Bronchial epithelial cell (primary cell): Measurements from ENCODE around the gene CXCL3. TPM values are rescaled to one million over a fixed set of nuclear protein-coding genes. Genes with fewer than 3 reads are reported as not detected.

Experiments used
- DNase-seq: peaks from one replicate; pipeline ENCODE4 v3.0.0-alpha.2; 2010; ENCODE audit warnings: low read depth
- FAIRE-seq: peaks from 2 replicates; lab custom pipeline; 2011; peaks lifted over from hg19 to GRCh38; lab: Jason Lieb, UNC
- H3K27me3 ChIP-seq: 2 replicates; pipeline ENCODE4 v1.5.1; 2011; ENCODE audit warnings: low read length; ENCODE audit not compliant: control insufficient read depth, insufficient read depth
- H3K36me3 ChIP-seq: 2 replicates; pipeline ENCODE4 v1.5.1; 2011; ENCODE audit warnings: low read length; ENCODE audit not compliant: control insufficient read depth, insufficient read depth
- H3K4me3 ChIP-seq: 2 replicates; pipeline ENCODE4 v1.5.1; 2011; ENCODE audit warnings: mild to moderate bottlenecking, low read depth, low read length, control low read depth
- total RNA-seq: library from RNA; depleted of rRNA; stranded (reverse); fragments of >200 nt; gene quantifications from 2 replicates; pipeline ENCODE4 v1.2.1, GENCODE V29; 2014
- TF ChIP-seq, protein P1 (sequence below): IDR thresholded peaks from 2 replicates; pipeline ENCODE4 v1.5.1; 2011; ENCODE audit warnings: mild to moderate bottlenecking, moderate library complexity, low read length, control low read depth, inconsistent platforms; ENCODE audit not compliant: insufficient read depth, severe bottlenecking

CXCL3 gene
- total RNA-seq, 1 donor from 2014 or later: 0.26 TPM

DNA sequence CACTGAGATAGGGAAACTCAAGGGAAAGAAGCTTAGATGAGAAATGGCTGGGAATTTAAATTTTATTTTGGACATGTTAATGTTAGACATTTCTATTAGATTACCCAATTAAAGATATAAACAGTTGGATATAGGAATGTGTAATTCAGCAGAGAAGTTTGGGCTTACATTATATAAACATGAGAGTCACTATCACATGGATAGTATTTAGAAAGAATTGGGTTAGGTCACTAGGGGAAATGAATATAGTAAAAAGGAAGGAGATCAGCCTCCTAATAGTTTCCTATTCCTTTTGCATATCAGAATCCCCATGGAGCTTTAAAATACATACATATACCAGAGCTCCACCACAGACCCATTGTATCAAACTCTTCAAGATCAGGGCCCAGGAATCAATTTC, 20.4 kb downstream of the CXCL3 start:
- Histone ChIP-seq H3K36me3 (no peaks in the 10 kb centered on the region), H3K27me3 (no peaks in the 10 kb centered on the region), H3K4me3 (no peak overlapping the region)
- TF ChIP-seq, protein P1, sequence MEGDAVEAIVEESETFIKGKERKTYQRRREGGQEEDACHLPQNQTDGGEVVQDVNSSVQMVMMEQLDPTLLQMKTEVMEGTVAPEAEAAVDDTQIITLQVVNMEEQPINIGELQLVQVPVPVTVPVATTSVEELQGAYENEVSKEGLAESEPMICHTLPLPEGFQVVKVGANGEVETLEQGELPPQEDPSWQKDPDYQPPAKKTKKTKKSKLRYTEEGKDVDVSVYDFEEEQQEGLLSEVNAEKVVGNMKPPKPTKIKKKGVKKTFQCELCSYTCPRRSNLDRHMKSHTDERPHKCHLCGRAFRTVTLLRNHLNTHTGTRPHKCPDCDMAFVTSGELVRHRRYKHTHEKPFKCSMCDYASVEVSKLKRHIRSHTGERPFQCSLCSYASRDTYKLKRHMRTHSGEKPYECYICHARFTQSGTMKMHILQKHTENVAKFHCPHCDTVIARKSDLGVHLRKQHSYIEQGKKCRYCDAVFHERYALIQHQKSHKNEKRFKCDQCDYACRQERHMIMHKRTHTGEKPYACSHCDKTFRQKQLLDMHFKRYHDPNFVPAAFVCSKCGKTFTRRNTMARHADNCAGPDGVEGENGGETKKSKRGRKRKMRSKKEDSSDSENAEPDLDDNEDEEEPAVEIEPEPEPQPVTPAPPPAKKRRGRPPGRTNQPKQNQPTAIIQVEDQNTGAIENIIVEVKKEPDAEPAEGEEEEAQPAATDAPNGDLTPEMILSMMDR: no peak
- FAIRE-seq (no peak), DNase-seq (no peak)

DNA sequence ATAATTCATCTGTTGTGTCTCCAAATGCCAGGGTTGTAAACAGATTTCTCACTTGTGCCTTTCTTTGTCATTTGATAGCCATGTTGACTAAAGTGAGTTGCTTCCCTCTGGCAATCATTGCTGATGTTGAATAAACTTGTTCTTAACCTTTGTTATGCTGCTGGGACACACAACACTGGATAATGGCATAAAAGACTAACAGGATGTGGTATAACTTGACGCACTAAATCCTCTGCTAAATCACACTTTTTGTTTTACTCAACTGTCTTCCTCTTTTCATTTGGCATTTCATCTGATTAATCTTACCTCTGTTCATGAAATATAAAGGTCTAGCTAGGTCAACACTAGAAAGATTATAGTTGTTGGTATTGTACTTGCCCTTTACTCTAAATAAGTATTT, 22.4 kb downstream of the CXCL3 start:
- no peak for FAIRE-seq
- H3K4me3 ChIP-seq: no peak overlapping the region
- H3K27me3 ChIP-seq: no peaks in the 10 kb centered on the region
- no peaks in the 10 kb centered on the region for H3K36me3 ChIP-seq
- TF ChIP-seq, protein P1: no peak
- peak; percentile 88 for DNase-seq

DNA sequence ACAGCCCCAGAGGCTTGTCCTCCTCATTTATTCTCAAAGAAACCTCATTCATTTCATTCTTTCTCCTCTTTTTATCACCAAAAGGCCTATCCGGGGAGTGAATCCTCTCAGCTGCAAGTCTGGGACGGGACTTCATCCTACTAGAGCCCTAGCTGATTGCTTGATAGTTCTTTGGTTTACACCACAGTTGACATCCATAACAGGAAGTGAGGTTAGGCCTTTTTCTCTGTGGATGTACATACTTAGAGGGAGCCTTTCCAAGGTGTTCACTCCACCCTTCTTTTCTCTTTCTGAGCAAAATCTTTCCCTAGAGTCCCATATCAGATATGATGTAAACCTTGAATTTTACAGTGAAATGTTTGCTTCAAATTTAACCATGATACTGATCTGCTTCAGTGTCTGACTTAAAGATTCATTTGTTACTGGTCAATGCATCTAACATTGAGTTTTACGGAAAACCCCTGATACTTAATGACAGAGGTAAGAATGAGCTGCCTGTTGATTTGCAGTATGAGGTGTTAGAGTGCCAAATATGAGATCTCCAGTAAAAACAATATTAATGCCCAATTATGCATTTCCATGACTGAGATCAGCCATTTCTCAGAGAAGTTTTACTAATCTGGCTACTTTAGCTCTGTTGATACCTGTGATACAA, 23.2 kb downstream of the CXCL3 start:
- TF ChIP-seq, protein P1: no peak
- FAIRE-seq: no peak
- H3K27me3 ChIP-seq: no peaks in the 10 kb centered on the region

DNA sequence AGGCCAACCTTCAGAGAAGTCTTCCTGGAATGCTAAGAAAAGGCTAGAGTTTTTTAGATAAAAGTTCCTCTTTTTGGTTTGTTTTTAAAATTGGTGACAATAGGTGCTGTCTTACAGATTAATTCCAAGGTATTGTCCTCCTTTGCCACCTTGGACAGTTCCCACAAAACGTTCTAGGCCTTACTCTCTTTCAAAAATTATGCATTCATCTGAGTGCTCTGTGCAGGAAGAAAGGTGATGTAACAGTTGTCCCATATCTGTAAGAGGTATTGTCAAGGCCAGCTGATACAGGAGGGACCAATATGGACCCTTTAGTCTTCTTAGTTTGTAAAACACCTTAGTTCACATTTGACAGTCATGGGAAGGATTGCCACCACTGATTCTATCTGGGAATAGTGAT, 24.2 kb downstream of the CXCL3 start:
- FAIRE-seq (no peak), DNase-seq (no peak)
- TF ChIP-seq, protein P1: no peak
- no peaks in the 10 kb centered on the region for H3K36me3 ChIP-seq
- no peaks in the 10 kb centered on the region for H3K27me3 ChIP-seq
- H3K4me3 ChIP-seq: no peak overlapping the region

More for the DNA sequence above, 23.2 kb downstream of the CXCL3 start:
- H3K4me3 ChIP-seq: no peak overlapping the region
- no peaks in the 10 kb centered on the region for H3K36me3 ChIP-seq
- no peak for DNase-seq

DNA sequence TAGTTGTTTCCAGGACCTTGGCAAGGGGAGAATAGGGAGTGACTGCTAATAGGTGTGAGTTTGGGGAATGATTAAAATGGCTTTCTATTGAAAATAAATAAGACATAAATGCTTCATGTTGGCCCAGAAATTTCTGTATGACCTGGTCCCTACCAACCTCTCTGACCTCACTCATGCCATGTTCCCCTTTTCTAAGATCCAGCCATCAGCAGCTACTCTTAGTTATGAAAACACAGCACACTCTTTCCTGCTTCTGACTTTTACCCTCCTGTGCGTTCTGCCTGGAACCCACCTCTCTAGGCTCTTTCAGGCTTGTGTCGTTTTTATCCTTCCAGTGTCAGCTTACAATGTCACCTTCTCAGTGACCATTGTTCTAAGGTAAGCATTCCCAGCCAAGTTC, 25.2 kb downstream of the CXCL3 start:
- TF ChIP-seq, protein P1: no peak
- no peak overlapping the region for H3K4me3 ChIP-seq
- FAIRE-seq (no peak), DNase-seq (no peak)
- no peaks in the 10 kb centered on the region for H3K36me3 ChIP-seq
- H3K27me3 ChIP-seq: no peaks in the 10 kb centered on the region

DNA sequence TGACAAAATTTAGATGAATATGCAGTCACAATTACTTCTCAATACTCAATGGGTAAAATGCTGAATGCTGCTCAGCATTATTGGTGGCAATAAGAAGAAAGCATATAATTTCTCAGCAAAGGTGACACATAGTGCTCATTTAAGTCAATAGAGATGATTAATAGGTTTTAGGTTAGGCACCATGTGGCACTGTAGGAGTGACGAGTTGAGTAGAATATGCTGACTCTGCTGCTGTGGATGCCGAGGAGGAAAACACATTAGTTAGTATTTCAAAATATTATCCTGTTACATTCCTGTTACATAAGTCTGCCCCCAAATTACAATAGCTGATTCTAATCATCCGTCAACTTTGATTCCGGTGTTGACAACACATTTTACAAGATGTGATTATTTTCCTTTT, 26.4 kb downstream of the CXCL3 start:
- TF ChIP-seq, protein P1: no peak
- H3K4me3 ChIP-seq: no peak overlapping the region
- DNase-seq (no peak), FAIRE-seq (no peak)
- H3K36me3 ChIP-seq: no peaks in the 10 kb centered on the region
- H3K27me3 ChIP-seq: no peaks in the 10 kb centered on the region
